Medulla oblongata (tissue), 1 donor: ENCODE results near the gene SFI1.
"Not testable (repeated sequence)": the region's sequence is repeated elsewhere in the genome, so short reads cannot be mapped to it uniquely, and the experiment has no call there.

Experiments used
- DNase-seq: peaks from one replicate; pipeline ENCODE4 v3.0.0-alpha.2; 2015; ENCODE audit errors: extremely low spot score

Gene SFI1

DNA sequence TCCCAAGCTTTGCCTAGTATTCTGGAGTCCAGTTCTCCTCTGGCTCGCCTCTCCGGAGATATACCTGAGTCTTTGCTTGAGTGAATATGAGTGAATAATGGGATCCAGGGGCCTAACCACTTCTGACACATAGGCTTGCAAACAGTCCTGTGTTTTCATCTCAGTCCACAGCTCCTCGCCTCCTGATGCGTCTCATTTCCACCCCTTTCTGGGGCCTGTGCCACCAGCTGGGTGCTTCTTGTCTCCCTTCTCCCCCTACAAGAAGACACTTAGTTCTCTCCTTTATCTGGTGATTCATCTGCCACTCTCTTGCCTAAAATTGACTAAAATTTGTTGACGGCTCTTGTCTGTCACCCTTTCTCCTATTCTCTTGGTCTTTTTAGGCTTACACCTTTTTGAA lies 44.6 kb downstream of the SFI1 start:
- no peak for DNase-seq

DNA sequence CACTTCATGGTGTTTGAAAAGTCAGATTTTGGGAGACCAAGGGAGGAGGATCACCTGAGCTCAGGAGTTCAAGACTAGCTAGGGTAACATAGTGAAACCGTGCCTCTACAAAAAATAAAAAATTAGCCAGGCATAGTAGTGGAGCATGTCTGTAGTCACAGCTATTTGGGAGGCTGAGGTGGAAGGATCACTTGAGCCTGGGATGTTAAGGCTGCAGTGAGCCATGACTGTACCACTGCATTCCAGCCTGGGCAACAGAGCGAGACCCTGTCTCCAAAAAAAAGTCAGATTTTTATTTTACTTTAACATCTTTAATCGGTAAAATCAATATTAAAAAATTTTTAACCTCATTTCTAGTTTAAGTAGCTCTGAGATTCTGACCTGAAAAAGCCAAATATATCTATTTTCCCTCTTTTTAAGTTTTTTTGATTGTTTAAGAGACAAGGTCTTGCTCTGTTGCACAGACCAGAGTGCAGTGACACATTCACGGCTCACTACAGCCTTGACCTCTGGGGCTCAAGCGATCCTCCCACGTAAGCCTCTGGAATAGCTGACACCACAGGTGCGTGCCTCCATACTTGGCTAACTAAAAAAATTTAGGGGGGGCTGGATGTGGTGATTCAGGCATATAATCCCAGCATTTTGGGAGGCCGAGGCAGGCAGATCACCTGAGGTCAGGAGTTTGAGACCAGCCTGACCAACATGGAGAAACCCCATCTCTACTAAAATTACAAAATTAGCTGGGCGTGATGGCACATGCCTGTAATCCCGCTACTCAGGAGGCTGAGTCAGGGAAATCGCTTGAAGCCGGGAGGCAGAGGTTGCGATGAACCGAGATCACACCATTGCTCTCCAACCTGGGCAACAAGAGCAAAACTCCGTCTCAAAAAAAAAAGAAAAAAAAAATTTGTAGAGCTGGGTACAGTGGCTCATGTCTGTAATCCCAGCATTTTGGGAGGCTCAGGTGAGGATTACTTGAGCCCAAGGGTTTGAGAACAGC lies 48.4 kb downstream of the SFI1 start:
- no peak for DNase-seq

- no peak for DNase-seq
Measured at GRCh38 chr22:31550871-31551370, 54.6 kb downstream of the SFI1 start.

DNA sequence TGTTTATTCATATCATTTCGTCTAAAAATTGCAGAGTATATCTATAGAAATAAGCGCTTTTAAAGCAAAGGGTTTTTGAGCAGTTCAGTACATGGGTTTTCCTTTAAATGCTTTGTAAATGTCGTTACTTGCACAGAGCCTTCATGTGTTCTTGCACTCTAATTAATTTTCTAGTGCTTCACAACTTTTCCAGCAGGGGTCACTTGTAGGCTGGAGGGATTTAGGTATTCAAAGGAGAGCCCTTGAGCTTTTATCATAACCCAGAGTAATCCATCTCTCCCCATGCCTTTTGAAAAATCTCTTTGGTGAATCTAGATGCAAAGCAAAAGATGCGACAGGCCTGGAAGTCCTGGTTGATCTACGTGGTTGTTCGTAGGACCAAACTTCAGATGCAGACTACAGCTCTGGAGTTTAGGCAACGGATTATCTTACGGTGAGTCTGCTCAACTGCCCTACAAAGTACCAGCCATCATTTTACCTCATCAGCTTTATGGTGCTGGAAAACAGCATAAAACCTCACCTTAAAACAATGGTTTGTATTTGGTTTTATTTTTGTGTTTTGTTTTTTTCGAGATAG lies 60.4 kb downstream of the SFI1 start:
- peak; percentile 64 for DNase-seq

DNA sequence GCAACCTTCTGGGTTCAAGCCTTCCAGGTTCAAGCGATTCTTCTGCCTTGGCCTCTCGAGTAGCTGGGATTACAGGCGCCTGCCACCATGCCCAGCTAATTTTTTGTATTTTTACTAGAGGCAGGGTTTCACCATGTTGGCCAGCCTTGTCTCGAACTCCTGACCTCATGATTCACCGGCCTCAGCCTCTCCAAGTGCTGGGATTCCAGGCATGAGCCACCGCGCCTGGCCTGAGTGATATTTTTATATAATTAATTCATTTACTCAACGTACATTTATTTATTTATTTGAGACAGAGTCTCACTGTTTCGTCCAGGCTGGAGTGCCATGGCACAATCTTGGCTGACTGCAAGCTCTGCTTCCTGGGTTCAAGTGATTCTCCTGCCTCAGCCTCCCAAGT lies 62.2 kb downstream of the SFI1 start:
- not testable (repeated sequence) for DNase-seq

GRCh38 chr22:31561238-31561887 lies 65.0 kb downstream of the SFI1 start:
- DNase-seq = peak; percentile 83

- DNase-seq = no peak
Measured at GRCh38 chr22:31561970-31562369, 65.6 kb downstream of the SFI1 start.

GRCh38 chr22:31566484-31566883 lies 70.1 kb downstream of the SFI1 start:
- no peak for DNase-seq

DNA sequence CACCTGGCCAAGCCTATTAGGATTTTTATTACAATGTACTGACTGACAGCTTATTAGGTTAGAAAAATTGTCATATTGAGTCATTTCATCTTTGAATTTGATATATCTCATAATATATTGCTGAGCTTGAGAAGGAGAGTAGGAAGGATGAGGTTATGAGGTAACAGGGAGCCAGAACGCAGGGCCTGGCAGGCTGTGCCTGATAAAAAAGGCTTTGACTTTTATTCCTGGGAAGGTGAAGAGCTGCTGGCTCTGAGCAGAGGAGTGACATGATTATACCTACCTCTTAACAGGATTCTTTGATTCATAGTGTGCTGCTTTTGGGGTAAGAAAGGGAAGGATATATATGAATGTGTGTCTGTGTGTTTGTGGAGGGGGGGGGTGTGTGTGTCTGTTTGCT lies 70.9 kb downstream of the SFI1 start:
- no peak for DNase-seq

GRCh38 chr22:31567702-31568101 lies 71.4 kb downstream of the SFI1 start:
- DNase-seq = no peak

GRCh38 chr22:31569126-31569525 lies 72.8 kb downstream of the SFI1 start:
- DNase-seq = no peak

GRCh38 chr22:31572939-31573338 lies 76.6 kb downstream of the SFI1 start:
- no peak for DNase-seq

GRCh38 chr22:31574055-31574670 lies 77.8 kb downstream of the SFI1 start:
- DNase-seq = peak; percentile 17

GRCh38 chr22:31575190-31575589 lies 78.9 kb downstream of the SFI1 start:
- DNase-seq = peak; percentile 66

DNA sequence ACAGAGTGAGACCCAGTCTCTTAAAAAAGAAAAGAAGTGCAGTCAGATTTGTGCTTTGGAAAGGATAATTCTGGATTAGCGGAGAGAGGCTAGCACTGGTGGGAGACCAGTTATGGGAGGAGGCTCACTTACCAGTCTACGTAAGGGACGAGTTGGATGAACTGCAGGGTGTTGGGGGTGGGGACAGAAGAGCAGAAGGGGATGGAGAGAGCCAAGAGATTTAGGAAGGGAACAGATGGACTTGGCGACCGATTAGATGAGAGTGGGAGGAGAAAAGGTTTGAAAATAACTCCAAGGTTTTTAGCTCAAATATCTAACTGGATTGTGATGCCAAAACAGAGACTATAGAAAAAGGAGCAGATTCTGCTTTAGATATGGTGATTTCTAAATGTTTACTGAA lies 81.4 kb downstream of the SFI1 start:
- DNase-seq = no peak

DNA sequence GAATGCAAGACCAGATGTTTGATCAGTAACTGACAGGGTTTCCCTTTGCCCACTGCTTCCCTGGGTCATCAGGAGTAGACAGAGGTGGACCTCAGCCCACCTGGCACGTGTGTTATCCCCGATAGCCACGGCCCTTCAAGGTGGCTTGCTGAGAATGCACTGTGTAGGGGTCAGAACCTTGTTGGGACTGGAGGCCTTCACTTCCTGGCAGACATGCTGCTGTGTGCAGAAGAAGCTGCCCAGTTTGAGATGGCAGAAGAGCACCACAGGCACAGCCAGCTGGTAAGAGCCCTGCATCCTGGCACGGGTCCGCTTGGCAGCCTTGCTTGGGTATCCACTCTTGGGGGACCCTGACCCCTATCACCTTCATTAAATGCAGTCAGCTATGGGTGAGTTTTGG lies 81.8 kb downstream of the SFI1 start:
- no peak for DNase-seq

DNA sequence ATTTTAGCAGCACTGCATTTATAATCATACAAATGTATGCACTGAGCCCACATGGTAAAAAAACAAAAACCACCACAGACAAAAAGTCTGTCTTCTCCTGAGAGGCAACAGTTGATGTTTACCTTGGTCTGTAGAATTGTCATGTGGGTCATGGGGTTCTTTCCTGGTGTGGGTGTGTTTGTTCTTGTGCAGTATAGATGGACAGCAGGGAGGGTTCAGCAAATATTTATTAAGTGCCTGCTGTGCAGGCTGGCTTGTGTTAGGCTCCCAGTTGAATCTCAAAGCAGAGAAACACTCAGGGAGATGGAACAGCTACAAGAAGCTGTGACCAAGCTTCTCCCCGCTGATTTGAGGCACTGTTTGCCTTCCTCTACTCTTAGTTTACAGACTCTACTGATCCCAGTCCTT lies 83.5 kb downstream of the SFI1 start:
- DNase-seq = no peak

DNA sequence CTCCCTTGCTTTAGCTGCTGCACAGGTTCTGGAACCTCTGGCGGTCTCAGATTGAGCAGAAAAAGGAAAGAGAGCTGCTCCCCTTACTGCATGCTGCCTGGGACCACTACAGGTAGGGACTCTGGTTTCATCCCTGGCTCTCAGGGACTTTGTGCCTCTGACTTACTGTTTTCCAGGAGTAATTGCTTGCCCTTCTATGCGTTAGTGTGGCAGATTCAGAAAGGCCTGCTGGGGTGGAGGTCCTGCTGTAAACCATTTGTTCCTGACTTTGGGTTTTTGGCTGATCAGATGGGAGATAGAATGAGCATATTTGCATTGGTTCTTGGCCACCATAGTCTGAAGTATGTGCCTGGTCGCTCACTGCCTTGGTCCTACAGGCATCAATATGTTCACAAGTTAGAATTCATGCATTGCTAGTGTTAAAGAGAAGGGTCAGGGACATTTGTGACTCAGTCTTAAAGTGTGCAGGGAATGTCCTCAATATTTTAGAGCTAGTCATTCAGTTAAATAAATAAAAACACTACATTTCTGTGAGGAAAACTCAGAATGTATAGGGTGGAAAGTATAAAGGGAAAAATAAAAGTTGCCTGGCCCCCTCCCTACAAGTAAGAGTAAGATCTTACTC lies 87.6 kb downstream of the SFI1 start:
- no peak for DNase-seq

DNA sequence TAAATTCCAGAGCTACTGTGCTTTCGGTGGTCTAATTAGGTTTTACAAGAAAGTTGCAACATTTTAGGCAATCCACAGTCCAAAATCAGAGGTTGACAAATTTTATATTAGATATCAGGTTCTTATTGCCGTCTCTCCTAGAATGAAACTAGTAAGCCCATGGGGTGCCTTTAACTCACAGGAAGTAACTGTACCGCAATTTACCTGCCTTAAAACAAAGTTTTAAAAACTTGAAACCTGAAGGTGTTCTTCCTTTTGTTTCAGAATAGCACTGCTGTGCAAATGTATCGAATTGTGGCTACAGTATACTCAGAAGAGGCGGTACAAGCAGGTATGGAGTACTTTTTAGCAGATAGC lies 88.4 kb downstream of the SFI1 start:
- DNase-seq = no peak

DNA sequence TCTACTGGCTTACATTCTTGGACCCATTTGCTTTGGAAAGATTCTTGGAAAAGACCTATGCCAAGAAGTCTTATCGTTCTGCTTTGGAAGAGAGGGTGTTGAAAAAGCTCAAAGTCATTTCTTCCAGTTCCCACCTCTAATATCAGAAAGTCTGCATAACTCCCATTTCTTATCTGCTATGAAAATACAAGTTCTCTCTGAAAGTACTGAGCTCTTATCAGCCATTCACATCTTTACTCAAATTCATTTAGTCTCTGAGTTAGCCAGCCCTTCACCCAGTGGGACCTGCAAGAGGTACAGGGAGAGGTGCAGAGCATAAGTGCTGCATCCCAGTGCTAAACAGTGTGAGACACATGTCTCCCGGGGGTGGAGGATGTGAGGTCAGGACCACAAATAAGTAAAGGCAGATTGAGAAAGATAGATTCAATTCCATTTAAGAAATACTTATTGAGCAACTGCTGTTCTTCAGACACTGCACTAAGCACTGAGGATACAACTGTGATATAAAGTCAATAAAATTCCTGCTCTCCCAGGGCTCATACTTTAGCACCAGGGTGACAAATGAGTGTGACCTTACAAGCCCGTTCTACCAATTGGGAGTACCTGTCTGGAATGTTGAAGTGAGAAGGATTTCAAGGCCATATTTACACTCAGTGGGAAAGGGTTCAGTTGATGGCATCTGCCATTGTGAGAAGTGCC lies 89.0 kb downstream of the SFI1 start:
- DNase-seq = no peak
